Measurements from ENCODE around the gene TTC31. TPM values are rescaled to one million over a fixed set of nuclear protein-coding genes. Genes with fewer than 3 reads are reported as not detected.

TTC31 gene
- polyA plus RNA-seq, 3 donors, result 24.4 to 26.6 (median 24.9) TPM

Other genes starting within 250 kb of the TTC31 start
- gene SLC4A5, start 139.7 kb upstream of the TTC31 start, polyA plus RNA-seq (ENCODE audit: insufficient read length in 3 of 3), result 1 to 10 TPM; 1.4 to 2.2 (median 2.2) TPM
- 100 to 1,000 TPM; 137 to 143 (median 140) TPM for gene DCTN1, start 102.8 kb upstream of the TTC31 start, polyA plus RNA-seq (ENCODE audit: insufficient read length in 3 of 3)
- 1 to 10 TPM; 4.4 to 6.6 (median 5.7) TPM for gene C2orf81, start 61.5 kb upstream of the TTC31 start, polyA plus RNA-seq (ENCODE audit: insufficient read length in 3 of 3)
- gene WDR54, start 61.4 kb upstream of the TTC31 start, polyA plus RNA-seq (ENCODE audit: insufficient read length in 3 of 3), result 10 to 100 TPM; 35.9 to 40.2 (median 36.5) TPM
- 10 to 100 TPM; 55.3 to 59.0 (median 55.9) TPM for gene RTKN, start 41.1 kb upstream of the TTC31 start, polyA plus RNA-seq (ENCODE audit: insufficient read length in 3 of 3)
- gene INO80B, start 28.0 kb upstream of the TTC31 start, polyA plus RNA-seq (ENCODE audit: insufficient read length in 3 of 3), result 10 to 100 TPM; 14.6 to 29.6 (median 24.2) TPM
- 100 to 1,000 TPM in 1 of 3 donors, 10 to 100 TPM in 2; 90.1 to 101 (median 96.6) TPM for gene WBP1, start 24.6 kb upstream of the TTC31 start, polyA plus RNA-seq (ENCODE audit: insufficient read length in 3 of 3)
- 10 to 100 TPM; 43.6 to 56.1 (median 47.2) TPM for gene MOGS, start 17.7 kb upstream of the TTC31 start, polyA plus RNA-seq (ENCODE audit: insufficient read length in 3 of 3)
- 10 to 100 TPM; 37.1 to 43.6 (median 38.9) TPM for gene MRPL53, start 10.4 kb upstream of the TTC31 start, polyA plus RNA-seq (ENCODE audit: insufficient read length in 3 of 3)
- gene CCDC142, start 83 bp upstream of the TTC31 start, polyA plus RNA-seq (ENCODE audit: insufficient read length in 3 of 3), result 10 to 100 TPM in 2 of 3 donors, 1 to 10 TPM in 1; 7.7 to 10.6 (median 10.1) TPM
- gene LBX2, start 16.5 kb downstream of the TTC31 start, polyA plus RNA-seq (ENCODE audit: insufficient read length in 3 of 3), result 1 to 10 TPM; 1.4 to 3.5 (median 1.7) TPM
- 10 to 100 TPM; 27.6 to 27.8 (median 27.6) TPM for gene PCGF1, start 24.6 kb downstream of the TTC31 start, polyA plus RNA-seq (ENCODE audit: insufficient read length in 3 of 3)
- gene TLX2, start 31.4 kb downstream of the TTC31 start, polyA plus RNA-seq (ENCODE audit: insufficient read length in 3 of 3), result under 1 TPM in 1 of 3 donors, not detected in 2; 0.06 TPM
- gene DQX1, start 43.1 kb downstream of the TTC31 start, polyA plus RNA-seq (ENCODE audit: insufficient read length in 3 of 3), result under 1 TPM; 0.08 to 0.18 (median 0.12) TPM
- gene AUP1, start 46.6 kb downstream of the TTC31 start, polyA plus RNA-seq (ENCODE audit: insufficient read length in 3 of 3), result 10 to 100 TPM; 92.5 to 99.8 (median 97.0) TPM
- gene HTRA2, start 46.9 kb downstream of the TTC31 start, polyA plus RNA-seq (ENCODE audit: insufficient read length in 3 of 3), result 10 to 100 TPM; 32.3 to 35.8 (median 33.1) TPM
- gene LOXL3, start 70.9 kb downstream of the TTC31 start, polyA plus RNA-seq (ENCODE audit: insufficient read length in 3 of 3), result 1 to 10 TPM; 9.2 to 9.9 (median 9.8) TPM
- 1 to 10 TPM; 8.0 to 9.8 (median 8.6) TPM for gene DOK1, start 71.6 kb downstream of the TTC31 start, polyA plus RNA-seq (ENCODE audit: insufficient read length in 3 of 3)
- gene M1AP, start 165.2 kb downstream of the TTC31 start, polyA plus RNA-seq (ENCODE audit: insufficient read length in 3 of 3), result under 1 TPM; 0.57 to 0.72 (median 0.71) TPM
- 1 to 10 TPM; 5.7 to 6.5 (median 5.8) TPM for gene SEMA4F, start 171.2 kb downstream of the TTC31 start, polyA plus RNA-seq (ENCODE audit: insufficient read length in 3 of 3)